Adrenal gland (tissue), 12 donors: ENCODE results near the gene MYO5B. TPM values are rescaled to one million over a fixed set of nuclear protein-coding genes. Genes with fewer than 3 reads are reported as not detected.

Experiments used
- DNase-seq, 7 donors: peaks; one replicate each; pipeline ENCODE4 v3.0.0-alpha.2; 2019 to 2020
- H3K27ac ChIP-seq, 5 donors: fragments of 200-600 bp; sonication (generic) in 4 of 5; 1 replicate in 3 of 5; 2 replicates in 2 of 5; pipeline versions ENCODE4 v1.5.1 to v1.8.0; 2016 to 2020; ENCODE audit warnings: mild to moderate bottlenecking in 1 of 5
- H3K27me3 ChIP-seq: fragments of 200-600 bp; 2 replicates; pipeline ENCODE4 v1.8.0; 2021
- H3K36me3 ChIP-seq, 2 donors: fragments of 200-600 bp; replicated peaks in 1 of 2; 1 replicate in 1 of 2; 2 replicates in 1 of 2; pipeline versions ENCODE4 v1.5.1 to v1.8.0; 2018 to 2022
- H3K4me1 ChIP-seq, 2 donors: fragments of 200-600 bp; replicated peaks in 1 of 2; 1 replicate in 1 of 2; 2 replicates in 1 of 2; pipeline versions ENCODE4 v1.5.1 to v1.8.0; 2018 to 2021
- H3K4me3 ChIP-seq, 4 donors: fragments of 200-600 bp; sonication (generic) in 3 of 4; one replicate each; pipeline ENCODE4 v1.5.1; 2016 to 2018
- H3K9me3 ChIP-seq, 3 donors: fragments of 200-600 bp; sonication (generic) in 1 of 3; replicated peaks in 1 of 3; 1 replicate in 2 of 3; 2 replicates in 1 of 3; pipeline versions ENCODE4 v1.5.1 to v1.8.0; 2016 to 2021
- CTCF ChIP-seq, 6 experiments: fragments of 450-650 bp in 4 of 6; fragments of 200-600 bp in 2 of 6; sonication (generic) in 1 of 6; IDR thresholded peaks; 1 replicate in 5 of 6; 2 replicates in 1 of 6; pipeline versions ENCODE4 v1.5.1 to v1.8.0; 2016 to 2021; ENCODE audit warnings: antibody characterized with exemption in 6 of 6, mild to moderate bottlenecking in 2 of 6, moderate library complexity in 1 of 6
- POLR2A ChIP-seq, 2 donors: fragments of 450-650 bp; IDR thresholded peaks; one replicate each; pipeline ENCODE4 v1.6.1; 2017; ENCODE audit warnings: antibody characterized with exemption in 2 of 2, mild to moderate bottlenecking in 2 of 2, moderate library complexity in 1 of 2
- WGBS, 4 donors: extraction: QIAGEN DNeasy Blood & Tissue Kit in 2 of 4; methylation state at CpG; one replicate each; pipeline versions ENCODE4 v1.1.5 to v1.1.7; 2013 to 2017; 5-methylcytosine and 5-hydroxymethylcytosine counted together
- intact Hi-C, 2 donors: fragments of 100-400 bp; cut with DNase I; formaldehyde crosslinking; loops; one replicate each; pipeline versions ENCODE4 v1.14.1 to v1.15.0; 2022 to 2023
- polyA plus RNA-seq, 3 donors: library from polyadenylated mRNA; stranded (reverse); fragments of 200-250 nt in 2 of 3; fragments of 350-450 nt in 1 of 3; fragmentation: Illumina TruSeq in 1 of 3; extraction: RNeasy Lipid Tissue Mini Kit (QIAGEN cat#74804) in 1 of 3; gene quantifications; one replicate each; pipeline ENCODE4 v1.2.3, GENCODE V29; 2013 to 2014
- total RNA-seq, 9 donors: library from RNA; depleted of rRNA in 4 of 9; stranded (reverse); fragments of >200 nt in 4 of 9; fragments of 120-200 nt in 1 of 9; fragmentation: NEBNext Ultra II Directional in 1 of 9; extraction: Animal tissue kit (Norgen Biotek cat#: 25700) in 1 of 9; gene quantifications; one replicate each; pipeline versions ENCODE4 v1.1.0 to v1.2.4, GENCODE V29; 2013 to 2023
- donor health status: healthy with polysubstance abuse.
- donor health status: Bipolar disorder and iron deficiency.
- donor health status: DM: yes; HTN: yes; CAD: no.
- donor health status: DM: no; HTN: no; CAD: no.
- donor health status: DM: no; HTN: no; CAD: no.
- donor health status: DM: yes; HTN: yes; CAD: no.

Gene MYO5B
- total and polyA plus RNA-seq, 12 donors = 0.61 to 9.3 (median 2.9) TPM

- WGBS, 4 donors = 81 to 93% (median 90%) methylated on average over 2 of the region's 2 CpGs
- intact Hi-C loops = no loop called here
These were observed 27.0 kb downstream of the MYO5B start for GRCh38 chr18:50167966-50168365.

GRCh38 chr18:50166901-50167300 lies 28.0 kb downstream of the MYO5B start:
- intact Hi-C loops = no loop called here
- TF ChIP-seq CTCF (IDR thresholded peaks at IDR 0.05) (no peak), POLR2A (IDR thresholded peaks at IDR 0.05) (no peak)
- H3K9me3 ChIP-seq = no peaks in the 10 kb centered on the region
- no peaks in the 10 kb centered on the region for H3K36me3 ChIP-seq
- no peak overlapping the region for H3K4me3 ChIP-seq
- WGBS, 4 donors = 62 to 80% (median 70%) methylated on average over 3 of the region's 3 CpGs
- no peak overlapping the region for H3K27ac ChIP-seq
- DNase-seq = no peak
- no peaks in the 10 kb centered on the region for H3K4me1 ChIP-seq
- H3K27me3 ChIP-seq = no peaks in the 10 kb centered on the region

More at GRCh38 chr18:50167966-50168365, 27.0 kb downstream of the MYO5B start:
- Histone ChIP-seq H3K4me1 (no peaks in the 10 kb centered on the region), H3K36me3 (no peaks in the 10 kb centered on the region), H3K27me3 (no peaks in the 10 kb centered on the region), H3K9me3 (no peaks in the 10 kb centered on the region), H3K27ac (no peak overlapping the region), H3K4me3 (no peak overlapping the region)
- TF ChIP-seq CTCF (IDR thresholded peaks at IDR 0.05) (no peak), POLR2A (IDR thresholded peaks at IDR 0.05) (no peak)
- no peak for DNase-seq

- TF ChIP-seq POLR2A (IDR thresholded peaks at IDR 0.05) = no peak
- TF ChIP-seq CTCF (IDR thresholded peaks at IDR 0.05) = no peak
- intact Hi-C loops = no loop called here
- H3K27ac ChIP-seq = no peak overlapping the region
- no peak for DNase-seq
- no peaks in the 10 kb centered on the region for H3K36me3 ChIP-seq
- no peaks in the 10 kb centered on the region for H3K9me3 ChIP-seq
- no peak overlapping the region for H3K4me3 ChIP-seq
- H3K4me1 ChIP-seq = no peaks in the 10 kb centered on the region
- 57 to 77% (median 68%) methylated on average over 1 of the region's 1 CpG for WGBS, 4 donors
- H3K27me3 ChIP-seq = peaks cover 7% of the 10 kb centered on the region
These were observed 31.4 kb downstream of the MYO5B start for GRCh38 chr18:50163505-50163904.

GRCh38 chr18:50162486-50163304 lies 32.3 kb downstream of the MYO5B start:
- no peak for DNase-seq
- TF ChIP-seq CTCF (IDR thresholded peaks at IDR 0.05) (no peak), POLR2A (IDR thresholded peaks at IDR 0.05) (no peak)
- no peak overlapping the region for H3K27ac ChIP-seq
- H3K9me3 ChIP-seq = no peaks in the 10 kb centered on the region
- H3K4me3 ChIP-seq = no peak overlapping the region
- peaks cover 7% of the 10 kb centered on the region for H3K27me3 ChIP-seq
- WGBS, 4 donors = 40 to 47% (median 46%) methylated on average over 9 of the region's 9 CpGs
- intact Hi-C loops = no loop called here
- no peaks in the 10 kb centered on the region for H3K4me1 ChIP-seq
- H3K36me3 ChIP-seq = no peaks in the 10 kb centered on the region
